HG02852 (cell line): ENCODE measurements around the gene PRRG3.

ENCODE experiments used
- ATAC-seq: cut with Tn5 transposase; IDR thresholded peaks from one replicate; pipeline ENCODE4 v1.9.1; 2021; ENCODE audit warnings: mild to moderate bottlenecking, moderate library complexity; ENCODE audit not compliant: unreplicated experiment

The PRRG3 gene

DNA sequence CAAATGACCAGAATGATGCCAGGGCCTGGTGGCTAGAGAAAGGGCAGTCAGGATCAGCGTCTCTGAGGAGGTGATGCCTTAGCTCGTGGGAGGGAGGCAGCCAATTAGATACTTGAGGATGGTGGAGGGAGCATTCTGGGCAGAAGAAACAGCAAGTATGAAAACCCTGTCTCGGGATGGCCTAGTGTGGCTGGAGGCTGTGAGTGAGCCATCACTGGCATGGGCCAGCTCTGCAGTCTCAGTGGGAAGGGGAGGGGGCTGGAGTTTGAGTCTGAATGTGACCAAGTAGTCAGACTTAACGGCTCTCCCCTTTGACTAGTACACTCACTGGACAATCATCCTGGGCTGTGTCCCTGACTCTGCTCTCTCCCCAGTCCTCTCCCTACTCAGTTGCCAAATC lies 46.3 kb downstream of the PRRG3 start:
- ATAC-seq = no peak

DNA sequence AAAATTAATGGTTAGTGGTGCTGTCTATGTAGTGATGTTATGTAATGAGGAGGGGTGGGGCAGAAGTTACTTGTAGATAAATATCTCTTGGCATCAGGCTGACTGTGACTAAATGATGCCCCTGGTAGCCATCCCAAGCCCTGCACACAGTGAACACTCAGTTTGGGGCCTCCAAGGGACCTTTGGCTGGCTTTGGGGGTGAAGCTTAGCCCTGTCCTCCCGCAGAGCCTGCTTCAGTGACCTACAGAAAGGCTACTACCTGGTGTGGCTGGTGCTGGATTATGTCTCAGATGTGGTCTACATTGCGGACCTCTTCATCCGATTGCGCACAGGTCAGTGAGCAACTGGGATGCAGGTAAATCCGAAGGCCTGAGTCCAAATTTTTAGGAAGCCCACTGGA lies 47.1 kb downstream of the PRRG3 start:
- ATAC-seq = no peak

DNA sequence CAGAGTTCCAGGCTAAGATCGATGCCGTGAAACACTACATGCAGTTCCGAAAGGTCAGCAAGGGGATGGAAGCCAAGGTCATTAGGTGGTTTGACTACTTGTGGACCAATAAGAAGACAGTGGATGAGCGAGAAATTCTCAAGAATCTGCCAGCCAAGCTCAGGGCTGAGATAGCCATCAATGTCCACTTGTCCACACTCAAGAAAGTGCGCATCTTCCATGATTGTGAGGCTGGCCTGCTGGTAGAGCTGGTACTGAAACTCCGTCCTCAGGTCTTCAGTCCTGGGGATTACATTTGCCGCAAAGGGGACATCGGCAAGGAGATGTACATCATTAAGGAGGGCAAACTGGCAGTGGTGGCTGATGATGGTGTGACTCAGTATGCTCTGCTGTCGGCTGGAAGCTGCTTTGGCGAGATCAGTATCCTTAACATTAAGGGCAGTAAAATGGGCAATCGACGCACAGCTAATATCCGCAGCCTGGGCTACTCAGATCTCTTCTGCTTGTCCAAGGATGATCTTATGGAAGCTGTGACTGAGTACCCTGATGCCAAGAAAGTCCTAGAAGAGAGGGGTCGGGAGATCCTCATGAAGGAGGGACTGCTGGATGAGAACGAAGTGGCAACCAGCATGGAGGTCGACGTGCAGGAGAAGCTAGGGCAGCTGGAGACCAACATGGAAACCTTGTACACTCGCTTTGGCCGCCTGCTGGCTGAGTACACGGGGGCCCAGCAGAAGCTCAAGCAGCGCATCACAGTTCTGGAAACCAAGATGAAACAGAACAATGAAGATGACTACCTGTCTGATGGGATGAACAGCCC lies 48.6 kb downstream of the PRRG3 start:
- ATAC-seq = no peak

DNA sequence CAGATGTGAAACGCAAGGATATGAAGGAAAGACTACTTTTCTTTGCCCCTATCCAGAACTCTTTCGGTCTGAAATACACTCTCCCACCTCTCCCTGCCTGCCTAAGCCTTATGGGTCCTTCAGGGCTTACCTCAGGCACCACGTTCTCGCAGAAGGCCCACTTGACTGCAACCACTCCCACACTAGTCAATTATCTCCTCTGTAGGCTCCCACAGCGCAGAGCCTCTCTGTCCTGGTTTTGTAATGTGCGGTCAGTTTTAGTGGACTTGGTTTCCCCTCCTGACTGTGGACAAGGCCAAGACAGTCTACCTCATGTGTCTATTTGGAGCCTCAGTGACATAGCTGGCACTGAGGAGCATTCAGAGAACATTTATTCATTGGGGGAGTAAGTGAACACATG lies 50.4 kb downstream of the PRRG3 start:
- no peak for ATAC-seq

DNA sequence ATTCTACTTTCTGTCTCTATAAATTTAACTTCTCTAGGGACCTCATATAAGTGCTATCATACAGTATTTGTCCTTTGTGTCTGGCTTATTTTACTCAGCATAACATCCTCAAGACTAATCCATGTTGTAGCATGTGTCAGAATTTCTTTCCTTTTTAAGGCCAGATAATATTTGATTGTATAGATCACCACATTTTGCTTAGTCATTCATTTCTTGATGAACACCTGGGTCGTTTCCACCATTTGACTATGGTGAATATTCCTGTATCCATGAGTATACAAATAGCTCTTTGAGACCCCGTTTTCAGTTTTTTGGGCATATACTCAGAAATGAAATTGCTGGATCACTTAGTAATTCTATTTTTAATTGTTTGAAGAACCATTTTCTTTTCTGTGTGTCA lies 51.2 kb downstream of the PRRG3 start:
- ATAC-seq = no peak

DNA sequence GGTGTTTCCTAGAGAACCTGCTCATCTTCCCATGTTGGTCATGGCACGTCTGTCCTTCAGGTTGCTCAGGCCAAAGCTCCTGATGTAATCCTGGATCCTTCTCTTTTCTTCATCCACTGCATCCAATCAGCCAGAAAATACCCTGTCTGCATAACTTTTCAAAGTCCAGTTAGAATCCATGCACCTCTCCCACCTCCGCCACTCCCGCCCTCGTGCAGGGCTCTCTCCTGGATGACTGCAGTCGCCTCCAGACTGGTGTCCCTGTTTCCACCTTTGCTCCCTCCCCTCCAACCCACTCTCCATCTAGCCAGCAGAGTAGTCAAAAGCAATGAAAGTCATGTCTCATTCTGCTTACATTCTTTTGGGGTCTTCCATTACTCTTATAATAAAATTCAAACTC lies 55.3 kb downstream of the PRRG3 start:
- no peak for ATAC-seq

DNA sequence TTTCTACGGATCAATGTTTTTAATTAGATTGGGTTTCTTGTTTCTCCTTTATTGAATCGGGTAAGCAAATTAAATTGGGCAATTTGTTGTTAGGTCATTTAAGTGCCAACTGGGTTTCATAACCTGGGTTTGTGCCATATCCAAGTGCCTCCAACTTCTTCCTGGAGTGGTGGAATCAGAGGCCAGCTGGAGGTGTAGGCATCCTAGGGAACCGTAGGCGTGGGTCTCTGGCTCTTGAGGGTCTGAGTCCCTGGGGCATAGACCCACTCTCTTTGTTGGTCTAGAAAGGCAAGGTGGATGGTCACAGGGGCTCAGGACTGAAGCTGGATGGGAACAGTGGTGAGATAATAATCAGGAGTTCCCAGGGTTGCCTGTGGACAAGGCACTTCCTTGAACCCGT lies 57.6 kb downstream of the PRRG3 start:
- ATAC-seq = no peak

DNA sequence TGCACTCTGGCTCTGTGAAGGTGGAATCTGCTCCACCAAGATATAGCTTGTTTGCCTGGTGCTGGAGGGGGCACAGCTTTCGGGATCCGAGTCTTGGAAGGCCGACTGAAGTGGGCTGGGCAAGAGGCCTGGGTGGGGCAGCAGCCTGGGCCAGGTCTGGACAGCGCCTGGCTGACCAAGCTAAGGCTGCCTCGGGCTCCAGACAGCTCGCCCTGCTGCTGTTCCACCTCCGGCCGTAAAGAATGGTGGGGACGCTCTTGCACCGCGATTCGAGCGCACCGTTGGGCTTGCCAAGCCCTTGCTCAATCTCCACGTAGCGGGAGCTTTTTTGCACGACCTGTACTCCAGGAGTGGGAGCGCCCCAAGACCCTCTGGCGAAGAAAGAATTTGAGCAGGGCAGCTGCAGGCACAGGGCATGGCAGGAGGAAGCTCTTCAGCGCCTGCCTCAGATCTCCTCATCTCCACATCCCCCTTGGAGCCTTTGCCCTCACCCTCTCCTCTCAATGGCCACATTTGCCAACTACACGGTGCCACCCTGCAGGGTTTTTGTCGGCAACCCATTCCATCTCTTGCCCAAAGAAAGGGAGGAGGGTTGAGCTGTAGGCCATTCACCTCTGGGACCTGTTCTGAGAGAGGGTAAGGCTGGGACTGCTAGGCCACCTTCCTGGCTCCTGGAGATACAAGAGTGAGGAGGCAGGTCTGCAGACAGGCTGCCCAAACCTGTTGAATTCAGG lies 58.2 kb downstream of the PRRG3 start:
- peak; percentile 82 for ATAC-seq

DNA sequence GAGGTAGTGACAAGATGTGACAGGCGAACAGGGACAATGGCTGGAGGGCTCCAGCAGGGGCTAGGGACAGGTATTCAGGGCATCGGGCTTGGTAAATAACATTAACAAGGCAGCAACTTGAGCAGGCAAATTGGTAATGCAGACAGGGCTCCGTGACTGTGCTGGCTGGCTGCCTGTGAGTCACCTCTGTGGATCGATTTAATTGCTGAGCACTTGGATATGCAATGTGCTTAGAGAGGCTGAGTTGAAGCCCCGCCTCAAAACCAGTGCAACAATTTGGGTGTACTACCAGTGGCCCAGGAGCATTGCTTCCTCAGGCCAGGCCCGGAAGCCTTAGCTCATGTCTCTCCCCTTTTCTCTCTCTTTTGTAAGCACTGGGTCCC lies 58.8 kb downstream of the PRRG3 start:
- no peak for ATAC-seq

DNA sequence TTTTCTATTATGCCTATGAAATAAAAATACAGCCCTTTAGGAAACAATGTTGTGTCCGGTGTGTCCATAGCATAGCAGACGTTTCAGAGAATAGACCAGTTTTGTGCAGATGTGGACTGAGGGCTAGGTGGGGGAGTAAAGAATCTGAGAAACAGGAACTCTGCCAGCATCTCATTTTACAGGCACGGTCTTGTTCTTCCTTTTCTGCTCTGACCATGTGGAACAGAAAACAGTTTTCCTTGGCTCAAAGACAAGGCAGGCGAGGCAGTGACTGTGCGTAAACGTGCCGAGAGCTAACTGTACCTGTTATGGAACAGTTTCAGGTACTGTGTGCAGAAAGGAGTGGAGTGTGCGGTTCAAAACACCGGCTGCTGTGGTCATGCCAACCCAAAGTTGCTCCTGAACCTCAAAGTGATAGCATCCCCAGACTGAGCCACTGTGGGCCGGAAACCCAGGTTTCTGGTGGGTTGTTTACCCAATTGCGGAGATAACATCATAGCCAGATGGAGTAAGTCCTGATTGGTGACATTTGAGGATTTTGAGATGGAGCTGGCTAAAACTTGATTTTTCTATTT lies 59.5 kb downstream of the PRRG3 start:
- no peak for ATAC-seq
